Testis (tissue), 3 donors: Measurements from ENCODE around the gene PPP1R9A. TPM values are rescaled to one million over a fixed set of nuclear protein-coding genes. Genes with fewer than 3 reads are reported as not detected.

Source experiments
- DNase-seq: peaks from one replicate; pipeline ENCODE4 v3.0.0-alpha.2; 2019
- H3K27ac ChIP-seq, 2 donors: fragments of 200-600 bp; sonication (generic); one replicate each; pipeline ENCODE4 v1.5.1; 2019
- H3K27me3 ChIP-seq: fragments of 200-600 bp; sonication (generic); one replicate; pipeline ENCODE4 v1.5.1; 2019
- H3K36me3 ChIP-seq: fragments of 200-600 bp; sonication (generic); one replicate; pipeline ENCODE4 v1.5.1; 2017; ENCODE audit warnings: low read depth; ENCODE audit errors: missing control alignments
- H3K4me1 ChIP-seq: fragments of 200-600 bp; sonication (generic); one replicate; pipeline ENCODE4 v1.5.1; 2019
- H3K4me3 ChIP-seq, 2 donors: fragments of 200-600 bp; sonication (generic); one replicate each; pipeline ENCODE4 v1.5.1; 2017 to 2019
- H3K9me3 ChIP-seq: fragments of 200-600 bp; sonication (generic); one replicate; pipeline ENCODE4 v1.5.1; 2017
- CTCF ChIP-seq, 3 experiments: fragments of 450-650 bp in 2 of 3; fragments of 200-600 bp in 1 of 3; sonication (generic) in 1 of 3; IDR thresholded peaks; one replicate each; pipeline ENCODE4 v1.5.1; 2016 to 2019; ENCODE audit warnings: antibody characterized with exemption in 3 of 3, mild to moderate bottlenecking in 2 of 3, moderate library complexity in 1 of 3
- POLR2A ChIP-seq: fragments of 450-650 bp; IDR thresholded peaks from one replicate; pipeline ENCODE4 v1.6.1; 2017; ENCODE audit warnings: antibody characterized with exemption, mild to moderate bottlenecking, moderate library complexity
- WGBS, 2 donors: methylation state at CpG; one replicate each; pipeline ENCODE4 v1.1.5; 2018; 5-methylcytosine and 5-hydroxymethylcytosine counted together
- intact Hi-C: fragments of 100-400 bp; cut with DNase I; formaldehyde crosslinking; loops from one replicate; pipeline ENCODE4 v1.15.1; 2023; ENCODE audit warnings: low total_unique reads
- polyA plus RNA-seq: library from polyadenylated mRNA; stranded (reverse); fragments of 350-450 nt; fragmentation: Illumina TruSeq; extraction: RNeasy Lipid Tissue Mini Kit (QIAGEN cat#74804); gene quantifications from one replicate; pipeline ENCODE4 v1.2.3, GENCODE V29; 2014; ENCODE audit warnings: low read depth, low replicate concordance; ENCODE audit not compliant: insufficient read depth
- total RNA-seq, 2 donors: library from RNA; depleted of rRNA; stranded (reverse); fragments of >200 nt; gene quantifications; one replicate each; pipeline ENCODE4 v1.2.3, GENCODE V29; 2016

The PPP1R9A gene
- total and polyA plus RNA-seq, 3 donors from 2014 or later = 16.7 to 47.8 (median 47.0) TPM

GRCh38 chr7:94957061-94957460 lies 49.7 kb downstream of the PPP1R9A start:
- no peaks in the 10 kb centered on the region for H3K4me1 ChIP-seq
- no peaks in the 10 kb centered on the region for H3K9me3 ChIP-seq
- WGBS, 2 donors = 71 to 85% methylated on average over 1 of the region's 1 CpG
- DNase-seq = no peak
- no peak overlapping the region for H3K4me3 ChIP-seq
- intact Hi-C loops = no loop called here
- H3K36me3 ChIP-seq = no peaks in the 10 kb centered on the region
- no peaks in the 10 kb centered on the region for H3K27me3 ChIP-seq
- H3K27ac ChIP-seq = no peak overlapping the region
- TF ChIP-seq CTCF (IDR thresholded peaks at IDR 0.05) (no peak), POLR2A (no peak)

- intact Hi-C loops = no loop called here
- no peaks in the 10 kb centered on the region for H3K36me3 ChIP-seq
- no peak for DNase-seq
- no peak overlapping the region for H3K27ac ChIP-seq
- no peak for TF ChIP-seq CTCF (IDR thresholded peaks at IDR 0.05)
- no peak for TF ChIP-seq POLR2A
- 78 to 91% methylated on average over 2 of the region's 2 CpGs for WGBS, 2 donors
- H3K9me3 ChIP-seq = no peaks in the 10 kb centered on the region
- no peaks in the 10 kb centered on the region for H3K27me3 ChIP-seq
- H3K4me3 ChIP-seq = no peak overlapping the region
- no peaks in the 10 kb centered on the region for H3K4me1 ChIP-seq
Measured at GRCh38 chr7:94962661-94963060, 55.3 kb downstream of the PPP1R9A start.

DNA sequence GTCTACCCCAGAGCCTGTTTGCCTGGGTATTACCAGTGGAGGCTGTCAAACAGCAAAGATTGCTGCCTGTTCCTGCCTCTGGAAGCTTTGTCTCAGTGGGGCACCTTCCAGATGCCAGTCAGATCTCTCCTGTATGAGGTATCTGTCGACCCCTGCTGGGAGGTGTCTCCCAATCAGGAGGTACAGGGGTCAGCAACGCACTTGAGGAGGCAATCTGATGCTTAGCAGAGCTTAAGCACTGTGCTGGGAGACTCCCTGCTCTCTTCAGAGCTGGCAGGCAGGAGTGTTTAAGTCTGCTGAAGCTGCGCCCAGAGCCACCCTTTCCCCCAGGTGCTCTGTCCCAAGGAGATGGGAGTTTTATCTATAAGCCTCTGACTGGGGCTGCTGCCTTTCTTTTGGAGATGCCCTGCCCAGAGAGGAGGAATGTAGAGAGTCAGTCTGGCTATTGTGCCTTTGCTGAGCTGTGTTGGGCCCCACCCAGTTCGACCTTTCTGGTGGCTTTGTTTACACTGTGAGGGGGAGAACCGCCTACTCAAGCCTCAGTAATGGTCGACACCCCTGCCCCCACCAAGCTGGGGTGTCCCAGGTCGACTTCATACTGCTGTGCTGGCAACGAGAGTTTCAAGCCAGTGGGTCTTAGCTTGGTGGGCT lies 62.2 kb downstream of the PPP1R9A start:
- 65 to 67% methylated on average over 5 to 8 of the region's 8 CpGs for WGBS, 2 donors
- no peak overlapping the region for H3K4me3 ChIP-seq
- no peaks in the 10 kb centered on the region for H3K27me3 ChIP-seq
- no peak overlapping the region for H3K27ac ChIP-seq
- H3K36me3 ChIP-seq = no peaks in the 10 kb centered on the region
- DNase-seq = no peak
- TF ChIP-seq POLR2A (no peak), CTCF (IDR thresholded peaks at IDR 0.05) (no peak)
- intact Hi-C loops = no loop called here
- H3K9me3 ChIP-seq = no peaks in the 10 kb centered on the region
- no peaks in the 10 kb centered on the region for H3K4me1 ChIP-seq

DNA sequence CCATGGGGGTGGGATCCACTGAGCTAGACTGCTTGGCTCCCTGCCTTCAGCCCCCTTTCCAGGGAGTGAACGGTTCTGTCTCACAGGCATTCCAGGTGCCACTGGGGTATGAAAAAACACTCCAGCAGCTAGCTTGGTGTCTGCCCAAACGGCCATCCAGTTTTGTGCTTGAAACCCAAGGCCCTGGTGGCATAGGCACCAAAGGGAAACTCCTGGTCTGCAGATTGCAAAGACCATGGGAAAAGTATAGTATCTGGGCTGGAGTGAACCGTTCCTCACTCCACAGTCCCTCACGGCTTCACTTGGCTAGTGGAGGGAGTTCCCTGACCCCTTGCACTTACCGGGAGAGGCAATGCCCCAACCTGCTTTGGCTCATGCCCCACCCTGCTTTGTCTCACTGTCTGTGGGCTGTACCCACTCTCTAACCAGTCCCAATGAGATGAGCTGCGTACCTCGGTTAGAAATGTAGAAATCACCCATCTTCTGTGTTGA lies 62.7 kb downstream of the PPP1R9A start:
- Histone ChIP-seq H3K4me1 (no peaks in the 10 kb centered on the region), H3K4me3 (no peak overlapping the region), H3K27ac (no peak overlapping the region), H3K9me3 (no peaks in the 10 kb centered on the region), H3K36me3 (no peaks in the 10 kb centered on the region), H3K27me3 (no peaks in the 10 kb centered on the region)
- intact Hi-C loops = no loop called here
- no peak for TF ChIP-seq POLR2A
- no peak for TF ChIP-seq CTCF (IDR thresholded peaks at IDR 0.05)
- WGBS, 2 donors = 77 to 91% methylated on average over 5 to 7 of the region's 7 CpGs
- DNase-seq = no peak
